Type B pancreatic cell (in vitro differentiated cells): ENCODE results near the gene CREB5. TPM values are rescaled to one million over a fixed set of nuclear protein-coding genes. Genes with fewer than 3 reads are reported as not detected.
A peak's percentile ranks its signal among the peaks of the same experiment; 100 is the strongest.

Experiments used
- DNase-seq: peaks from one replicate; pipeline ENCODE4 v3.0.0; 2021; ENCODE audit warnings: mixed read lengths; ENCODE audit not compliant: unreplicated experiment; ENCODE audit errors: extremely low spot score
- H3K27ac Mint-ChIP-seq: 2 replicates; pipeline ENCODE4 v1.8.0; 2021; ENCODE audit warnings: mild to moderate bottlenecking, mixed read lengths
- H3K27me3 Mint-ChIP-seq: 2 replicates; pipeline ENCODE4 v1.8.0; 2021; ENCODE audit warnings: mixed read lengths
- H3K36me3 Mint-ChIP-seq: 2 replicates; pipeline ENCODE4 v1.8.0; 2021; ENCODE audit warnings: mixed read lengths
- H3K4me1 Mint-ChIP-seq: one replicate; pipeline ENCODE4 v1.8.0; 2021; ENCODE audit warnings: mixed read lengths; ENCODE audit not compliant: unreplicated experiment
- H3K4me3 Mint-ChIP-seq: 2 replicates; pipeline ENCODE4 v1.8.0; 2021; ENCODE audit warnings: mild to moderate bottlenecking, mixed read lengths
- H3K9me3 Mint-ChIP-seq: 2 replicates; pipeline ENCODE4 v1.8.0; 2021; ENCODE audit warnings: mixed read lengths
- long read RNA-seq: library from polyadenylated mRNA; unstranded; transcript quantifications from one replicate; pipeline ENCODE4 v2.0.0, GENCODE V29; 2020
- total RNA-seq: library from RNA; stranded (reverse); gene quantifications from 2 replicates; pipeline ENCODE4 v1.2.1, GENCODE V29; 2021; ENCODE audit warnings: low replicate concordance
- TF ChIP-seq, protein P1 (sequence below): fragments of 200-600 bp; sonication (generic); conservative IDR thresholded peaks from 2 replicates; pipeline ENCODE4 v1.5.0; 2021; ENCODE audit warnings: antibody characterized with exemption, mild to moderate bottlenecking

The CREB5 gene, protein sequence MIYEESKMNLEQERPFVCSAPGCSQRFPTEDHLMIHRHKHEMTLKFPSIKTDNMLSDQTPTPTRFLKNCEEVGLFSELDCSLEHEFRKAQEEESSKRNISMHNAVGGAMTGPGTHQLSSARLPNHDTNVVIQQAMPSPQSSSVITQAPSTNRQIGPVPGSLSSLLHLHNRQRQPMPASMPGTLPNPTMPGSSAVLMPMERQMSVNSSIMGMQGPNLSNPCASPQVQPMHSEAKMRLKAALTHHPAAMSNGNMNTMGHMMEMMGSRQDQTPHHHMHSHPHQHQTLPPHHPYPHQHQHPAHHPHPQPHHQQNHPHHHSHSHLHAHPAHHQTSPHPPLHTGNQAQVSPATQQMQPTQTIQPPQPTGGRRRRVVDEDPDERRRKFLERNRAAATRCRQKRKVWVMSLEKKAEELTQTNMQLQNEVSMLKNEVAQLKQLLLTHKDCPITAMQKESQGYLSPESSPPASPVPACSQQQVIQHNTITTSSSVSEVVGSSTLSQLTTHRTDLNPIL
- 5.6 and 31.0 TPM in 2 replicates for total RNA-seq
- long read RNA-seq, partial matches to known transcripts: 0 of 4 reads
- long read RNA-seq, other reads (novel, unspliced or antisense): 4 of 4 reads

DNA sequence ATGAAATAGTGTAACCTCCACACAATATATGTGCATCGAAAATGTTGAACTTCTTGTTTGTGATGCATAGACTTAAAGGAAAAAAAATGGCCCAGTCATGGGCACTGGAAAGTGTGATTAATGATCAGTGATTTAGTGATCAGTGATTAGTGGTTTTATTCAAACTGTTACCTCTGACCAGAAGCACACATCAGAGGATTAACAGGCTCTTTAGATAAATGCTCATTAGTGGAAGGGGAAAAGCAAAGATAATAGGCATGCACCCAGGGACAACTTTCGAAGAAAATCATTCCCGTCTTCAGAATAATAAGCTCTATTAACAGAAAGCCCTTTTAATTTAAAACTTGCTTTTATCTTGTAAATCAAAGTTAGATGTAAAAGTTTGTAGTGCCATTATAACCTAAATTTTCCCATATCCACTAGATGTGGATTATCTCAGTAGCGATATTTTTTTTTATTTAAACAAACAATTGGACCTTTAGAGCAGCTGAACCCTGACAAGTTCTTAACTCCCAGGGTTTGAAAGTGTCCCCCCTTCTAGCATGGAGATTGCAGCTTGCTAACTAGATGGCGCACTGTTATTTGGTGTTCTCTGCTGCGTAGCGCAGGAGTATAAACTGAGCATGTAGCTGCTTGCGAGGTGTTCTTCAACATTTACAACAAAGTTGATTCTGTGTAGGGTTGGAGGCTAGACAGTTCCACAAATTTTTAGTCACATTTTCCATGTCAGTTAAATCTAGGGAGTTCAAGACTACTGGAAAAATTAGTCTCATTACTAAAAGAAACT, at the start of gene CREB5:
Gene CREB5 (plus strand): TSS at position 643 of the 787 bp plus-strand sequence. CDS start 397 bp downstream, outside the sequence.
- DNase-seq: no peak
- peaks cover 4% of the 10 kb centered on the region for H3K36me3 Mint-ChIP-seq
- H3K4me3 Mint-ChIP-seq: peak within 1 kb of the TSS; percentile 91
- TF ChIP-seq, protein P1, sequence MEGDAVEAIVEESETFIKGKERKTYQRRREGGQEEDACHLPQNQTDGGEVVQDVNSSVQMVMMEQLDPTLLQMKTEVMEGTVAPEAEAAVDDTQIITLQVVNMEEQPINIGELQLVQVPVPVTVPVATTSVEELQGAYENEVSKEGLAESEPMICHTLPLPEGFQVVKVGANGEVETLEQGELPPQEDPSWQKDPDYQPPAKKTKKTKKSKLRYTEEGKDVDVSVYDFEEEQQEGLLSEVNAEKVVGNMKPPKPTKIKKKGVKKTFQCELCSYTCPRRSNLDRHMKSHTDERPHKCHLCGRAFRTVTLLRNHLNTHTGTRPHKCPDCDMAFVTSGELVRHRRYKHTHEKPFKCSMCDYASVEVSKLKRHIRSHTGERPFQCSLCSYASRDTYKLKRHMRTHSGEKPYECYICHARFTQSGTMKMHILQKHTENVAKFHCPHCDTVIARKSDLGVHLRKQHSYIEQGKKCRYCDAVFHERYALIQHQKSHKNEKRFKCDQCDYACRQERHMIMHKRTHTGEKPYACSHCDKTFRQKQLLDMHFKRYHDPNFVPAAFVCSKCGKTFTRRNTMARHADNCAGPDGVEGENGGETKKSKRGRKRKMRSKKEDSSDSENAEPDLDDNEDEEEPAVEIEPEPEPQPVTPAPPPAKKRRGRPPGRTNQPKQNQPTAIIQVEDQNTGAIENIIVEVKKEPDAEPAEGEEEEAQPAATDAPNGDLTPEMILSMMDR: peak; percentile 40
- H3K4me1 Mint-ChIP-seq: peaks cover 41% of the 10 kb centered on the region
- peak within 1 kb of the TSS; percentile 11 for H3K27ac Mint-ChIP-seq
- H3K9me3 Mint-ChIP-seq: no peaks in the 10 kb centered on the region
- H3K27me3 Mint-ChIP-seq: peaks cover 86% of the 10 kb centered on the region

DNA sequence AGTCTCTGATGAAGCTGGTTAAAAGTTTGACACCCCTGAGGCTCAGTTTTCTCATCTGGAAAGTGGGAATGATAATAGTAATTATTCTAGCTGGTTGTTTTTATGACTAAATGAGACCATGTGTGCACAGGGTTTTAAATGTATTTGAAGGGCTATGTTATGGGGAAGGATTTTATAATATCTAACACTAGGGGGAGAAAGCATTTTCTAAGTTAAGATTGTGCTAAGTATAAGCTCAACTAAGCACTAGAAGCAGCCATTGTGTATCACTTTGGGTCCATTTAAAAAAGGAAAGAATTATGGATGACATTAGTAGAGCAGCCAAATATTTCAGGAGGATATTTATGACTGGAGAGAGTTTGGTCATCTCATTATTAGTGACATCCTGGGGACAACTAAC, 49.5 kb upstream of the CREB5 start:
- DNase-seq: no peak
- TF ChIP-seq, protein P1: peak; percentile 48
- H3K4me1 Mint-ChIP-seq: peaks cover 9% of the 10 kb centered on the region
- H3K4me3 Mint-ChIP-seq: no peak overlapping the region
- no peak overlapping the region for H3K27ac Mint-ChIP-seq
- H3K9me3 Mint-ChIP-seq: peaks cover 15% of the 10 kb centered on the region
- peaks cover 4% of the 10 kb centered on the region for H3K36me3 Mint-ChIP-seq
- peaks cover 35% of the 10 kb centered on the region for H3K27me3 Mint-ChIP-seq

DNA sequence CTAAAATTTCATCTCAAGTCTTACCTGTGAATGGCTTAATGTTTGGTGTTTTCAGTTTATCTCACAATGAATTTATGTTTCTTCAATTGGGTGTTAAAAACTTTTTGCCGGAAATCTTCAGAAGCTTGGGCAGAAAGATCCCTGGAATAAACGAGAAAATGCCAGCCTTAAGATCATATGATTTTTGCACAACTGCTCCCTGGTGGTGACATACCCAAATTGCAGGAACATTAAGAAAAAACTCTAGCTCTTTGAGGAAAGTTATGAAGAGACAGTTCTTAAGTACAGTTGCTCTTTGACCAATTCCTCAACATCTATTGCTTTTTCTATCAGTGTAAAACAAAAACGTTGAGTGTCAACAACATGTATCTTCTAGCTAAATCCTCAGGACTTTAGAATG, 48.2 kb upstream of the CREB5 start:
- no peak overlapping the region for H3K4me3 Mint-ChIP-seq
- no peak for DNase-seq
- TF ChIP-seq, protein P1: peak; percentile 71
- peaks cover 25% of the 10 kb centered on the region for H3K27me3 Mint-ChIP-seq
- no peak overlapping the region for H3K27ac Mint-ChIP-seq
- H3K36me3 Mint-ChIP-seq: peaks cover 4% of the 10 kb centered on the region
- H3K4me1 Mint-ChIP-seq: peaks cover 9% of the 10 kb centered on the region
- H3K9me3 Mint-ChIP-seq: peaks cover 15% of the 10 kb centered on the region

DNA sequence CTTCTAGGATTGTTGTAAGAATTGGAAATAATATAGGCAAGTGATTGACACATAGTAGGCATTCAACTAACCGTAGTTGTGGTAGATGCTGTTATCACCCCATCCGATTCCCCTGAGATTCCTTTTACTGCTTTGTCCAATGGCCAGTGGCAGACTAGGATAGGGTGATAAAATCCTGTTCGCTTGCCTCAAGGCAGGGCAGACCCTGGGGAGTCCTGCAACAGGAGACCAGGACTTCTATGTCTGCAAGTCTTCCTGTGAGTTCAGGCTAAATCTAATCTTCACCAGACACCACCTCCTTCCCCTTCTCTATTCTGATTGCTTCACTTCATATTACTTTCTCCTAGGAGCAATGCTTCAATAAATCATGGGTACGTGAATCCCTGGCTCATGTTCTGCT, 42.8 kb upstream of the CREB5 start:
- peaks cover 12% of the 10 kb centered on the region for H3K9me3 Mint-ChIP-seq
- H3K36me3 Mint-ChIP-seq: peaks cover 3% of the 10 kb centered on the region
- peaks cover 5% of the 10 kb centered on the region for H3K4me1 Mint-ChIP-seq
- H3K4me3 Mint-ChIP-seq: no peak overlapping the region
- peaks cover 27% of the 10 kb centered on the region for H3K27me3 Mint-ChIP-seq
- TF ChIP-seq, protein P1: no peak
- no peak for DNase-seq
- H3K27ac Mint-ChIP-seq: no peak overlapping the region

DNA sequence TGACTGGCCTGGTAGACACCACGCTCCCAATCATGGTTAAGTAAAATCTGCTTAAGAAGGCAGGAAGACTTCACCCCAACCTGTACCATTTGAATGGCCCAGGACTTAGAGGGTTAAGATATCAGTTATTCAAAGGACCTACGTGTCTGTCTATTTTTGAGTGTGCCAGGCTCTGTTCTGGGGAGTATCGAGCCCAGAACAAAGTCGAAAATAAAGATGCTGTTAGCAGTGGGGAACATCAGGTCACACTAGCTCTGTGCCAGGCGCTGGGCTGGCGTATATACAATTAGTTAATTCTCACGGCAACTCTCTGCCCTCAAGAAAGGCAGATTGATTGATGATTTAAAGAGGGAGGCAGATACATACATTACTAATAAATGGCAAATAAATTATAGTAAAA, 40.5 kb upstream of the CREB5 start:
- Mint-ChIP-seq H3K36me3 (no peaks in the 10 kb centered on the region), H3K27me3 (peaks cover 13% of the 10 kb centered on the region), H3K9me3 (no peaks in the 10 kb centered on the region), H3K4me1 (peaks cover 5% of the 10 kb centered on the region), H3K4me3 (no peak overlapping the region), H3K27ac (no peak overlapping the region)
- DNase-seq: no peak
- TF ChIP-seq, protein P1: no peak
